GM23338 (cell line): Measurements from ENCODE around the gene UBE3B. TPM values are rescaled to one million over a fixed set of nuclear protein-coding genes. Genes with fewer than 3 reads are reported as not detected.

ENCODE experiments used
- ATAC-seq: fragments of 200-7000 bp; cut with Tn5 transposase; 3 replicates; pipeline ENCODE4 v1.9.1; 2020
- DNase-seq: peaks from one replicate; pipeline ENCODE4 v3.0.0-alpha.2; 2015; ENCODE audit warnings: low spot score
- H2AFZ ChIP-seq: fragments of 200-600 bp; sonication (generic); 2 replicates; pipeline ENCODE4 v1.8.0; 2016; ENCODE audit warnings: antibody characterized with exemption, mild to moderate bottlenecking, moderate library complexity
- H3F3A ChIP-seq: fragments of 200-600 bp; sonication (generic); replicated peaks from 2 replicates; pipeline ENCODE4 v1.8.0; 2017; ENCODE audit warnings: antibody characterized with exemption, mixed run types, low read depth
- H3K27ac ChIP-seq: fragments of 200-600 bp; sonication (generic); 2 replicates; pipeline ENCODE4 v1.6.1; 2016; ENCODE audit warnings: low read depth
- H3K27me3 ChIP-seq: fragments of 200-600 bp; sonication (generic); 2 replicates; pipeline ENCODE4 v1.8.0; 2016; ENCODE audit warnings: mild to moderate bottlenecking, mixed run types, moderate library complexity; ENCODE audit not compliant: insufficient read depth
- H3K36me3 ChIP-seq: fragments of 200-600 bp; sonication (generic); 2 replicates; pipeline ENCODE4 v1.8.0; 2016; ENCODE audit warnings: mild to moderate bottlenecking; ENCODE audit not compliant: insufficient read depth
- H3K4me1 ChIP-seq: fragments of 200-600 bp; sonication (generic); 2 replicates; pipeline ENCODE4 v1.8.0; 2016; ENCODE audit warnings: mild to moderate bottlenecking, moderate library complexity; ENCODE audit not compliant: insufficient read depth
- H3K4me2 ChIP-seq: fragments of 200-600 bp; sonication (generic); 2 replicates; pipeline ENCODE4 v1.7.1; 2017; ENCODE audit warnings: mixed run types
- H3K4me3 ChIP-seq: fragments of 200-600 bp; sonication (generic); 2 replicates; pipeline ENCODE4 v1.6.1; 2016; ENCODE audit warnings: mixed run types
- H3K79me2 ChIP-seq: fragments of 200-600 bp; sonication (generic); replicated peaks from 2 replicates; pipeline ENCODE4 v1.8.0; 2017; ENCODE audit warnings: mild to moderate bottlenecking; ENCODE audit not compliant: insufficient read depth
- H3K9me2 ChIP-seq: fragments of 200-600 bp; sonication (generic); 2 replicates; pipeline ENCODE4 v1.8.0; 2017; ENCODE audit not compliant: insufficient read depth
- H4K20me1 ChIP-seq: fragments of 200-600 bp; sonication (generic); replicated peaks from 2 replicates; pipeline ENCODE4 v1.8.0; 2017; ENCODE audit warnings: mild to moderate bottlenecking; ENCODE audit not compliant: insufficient read depth
- H3K27ac Mint-ChIP-seq: 2 replicates; pipeline ENCODE4 v1.8.0; 2020; ENCODE audit warnings: inconsistent platforms, mild to moderate bottlenecking, moderate library complexity, mixed read lengths
- H3K27me3 Mint-ChIP-seq: 3 replicates; pipeline ENCODE4 v1.8.0; 2022; ENCODE audit warnings: low read depth, mild to moderate bottlenecking, moderate library complexity, mixed read lengths, inconsistent platforms; ENCODE audit not compliant: insufficient read depth, poor library complexity
- H3K36me3 Mint-ChIP-seq: 3 replicates; pipeline ENCODE4 v1.8.0; 2021; ENCODE audit warnings: low read depth, mild to moderate bottlenecking, inconsistent platforms, moderate library complexity, mixed read lengths
- H3K4me1 Mint-ChIP-seq: 3 replicates; pipeline ENCODE4 v1.8.0; 2020; ENCODE audit warnings: mild to moderate bottlenecking, inconsistent platforms, mixed read lengths
- H3K4me3 Mint-ChIP-seq: 3 replicates; pipeline ENCODE4 v1.8.0; 2021; ENCODE audit warnings: moderate library complexity, mild to moderate bottlenecking, inconsistent platforms, mixed read lengths
- H3K9me3 Mint-ChIP-seq: 3 replicates; pipeline ENCODE4 v1.8.0; 2020; ENCODE audit warnings: moderate library complexity, mild to moderate bottlenecking, inconsistent platforms, mixed read lengths
- CREB1 ChIP-seq: fragments of 250-450 bp; sonication (Bioruptor Pico); IDR thresholded peaks from 2 replicates; pipeline ENCODE4 v1.5.0; 2020; ENCODE audit warnings: low read depth, mild to moderate bottlenecking, moderate library complexity
- CTCF ChIP-seq, 2 experiments: fragments of 200-600 bp in 1 of 2; sonication (generic) in 1 of 2; conservative IDR thresholded peaks; 2 replicates each; pipeline versions ENCODE4 v1.5.1 to v1.6.1; 2016 to 2017; ENCODE audit warnings: antibody characterized with exemption in 2 of 2, low read depth in 2 of 2, mild to moderate bottlenecking in 2 of 2, moderate library complexity in 1 of 2
- EZH2 ChIP-seq: fragments of 200-600 bp; sonication (generic); IDR thresholded peaks from one replicate; pipeline ENCODE4 v1.8.0; 2017; ENCODE audit warnings: antibody characterized with exemption, mild to moderate bottlenecking, low read depth; ENCODE audit not compliant: unreplicated experiment
- EZH2phosphoT487 ChIP-seq: fragments of 200-600 bp; sonication (generic); IDR thresholded peaks from one replicate; pipeline ENCODE4 v1.8.1; 2018; ENCODE audit warnings: antibody characterized with exemption; ENCODE audit not compliant: unreplicated experiment
- STAT1 ChIP-seq: IDR thresholded peaks from one replicate; pipeline ENCODE4 v1.6.1; 2016; ENCODE audit warnings: antibody characterized with exemption; ENCODE audit not compliant: unreplicated experiment
- ZNF114 ChIP-seq: fragments of 250-450 bp; sonication (Bioruptor Pico); IDR thresholded peaks from 2 replicates; pipeline ENCODE4 v1.5.0; 2020; ENCODE audit warnings: mild to moderate bottlenecking, moderate library complexity
- polyA plus RNA-seq: library from polyadenylated mRNA; unstranded; fragments of >200 nt; fragmentation: Nextera tagmentation; extraction: Ambion mirVana; gene quantifications from 2 replicates; pipeline ENCODE4 v1.2.1, GENCODE V29; 2016
- total RNA-seq: library from RNA; depleted of rRNA; stranded (reverse); fragments of >200 nt; shearing (Covaris generic); gene quantifications from 2 replicates; pipeline ENCODE4 v1.2.3, GENCODE V29; 2014
- TF ChIP-seq, protein P1 (sequence below): fragments of 250-450 bp; sonication (Bioruptor Pico); IDR thresholded peaks from 2 replicates; pipeline ENCODE4 v1.5.0; 2020; ENCODE audit warnings: mild to moderate bottlenecking, moderate library complexity

Gene UBE3B
- total and polyA plus RNA-seq, 2 experiments from 2014 or later, result 20.8 TPM

GRCh38 chr12:109549613-109550270 lies 72.3 kb downstream of the UBE3B start (continued):
- TF ChIP-seq, protein P1, sequence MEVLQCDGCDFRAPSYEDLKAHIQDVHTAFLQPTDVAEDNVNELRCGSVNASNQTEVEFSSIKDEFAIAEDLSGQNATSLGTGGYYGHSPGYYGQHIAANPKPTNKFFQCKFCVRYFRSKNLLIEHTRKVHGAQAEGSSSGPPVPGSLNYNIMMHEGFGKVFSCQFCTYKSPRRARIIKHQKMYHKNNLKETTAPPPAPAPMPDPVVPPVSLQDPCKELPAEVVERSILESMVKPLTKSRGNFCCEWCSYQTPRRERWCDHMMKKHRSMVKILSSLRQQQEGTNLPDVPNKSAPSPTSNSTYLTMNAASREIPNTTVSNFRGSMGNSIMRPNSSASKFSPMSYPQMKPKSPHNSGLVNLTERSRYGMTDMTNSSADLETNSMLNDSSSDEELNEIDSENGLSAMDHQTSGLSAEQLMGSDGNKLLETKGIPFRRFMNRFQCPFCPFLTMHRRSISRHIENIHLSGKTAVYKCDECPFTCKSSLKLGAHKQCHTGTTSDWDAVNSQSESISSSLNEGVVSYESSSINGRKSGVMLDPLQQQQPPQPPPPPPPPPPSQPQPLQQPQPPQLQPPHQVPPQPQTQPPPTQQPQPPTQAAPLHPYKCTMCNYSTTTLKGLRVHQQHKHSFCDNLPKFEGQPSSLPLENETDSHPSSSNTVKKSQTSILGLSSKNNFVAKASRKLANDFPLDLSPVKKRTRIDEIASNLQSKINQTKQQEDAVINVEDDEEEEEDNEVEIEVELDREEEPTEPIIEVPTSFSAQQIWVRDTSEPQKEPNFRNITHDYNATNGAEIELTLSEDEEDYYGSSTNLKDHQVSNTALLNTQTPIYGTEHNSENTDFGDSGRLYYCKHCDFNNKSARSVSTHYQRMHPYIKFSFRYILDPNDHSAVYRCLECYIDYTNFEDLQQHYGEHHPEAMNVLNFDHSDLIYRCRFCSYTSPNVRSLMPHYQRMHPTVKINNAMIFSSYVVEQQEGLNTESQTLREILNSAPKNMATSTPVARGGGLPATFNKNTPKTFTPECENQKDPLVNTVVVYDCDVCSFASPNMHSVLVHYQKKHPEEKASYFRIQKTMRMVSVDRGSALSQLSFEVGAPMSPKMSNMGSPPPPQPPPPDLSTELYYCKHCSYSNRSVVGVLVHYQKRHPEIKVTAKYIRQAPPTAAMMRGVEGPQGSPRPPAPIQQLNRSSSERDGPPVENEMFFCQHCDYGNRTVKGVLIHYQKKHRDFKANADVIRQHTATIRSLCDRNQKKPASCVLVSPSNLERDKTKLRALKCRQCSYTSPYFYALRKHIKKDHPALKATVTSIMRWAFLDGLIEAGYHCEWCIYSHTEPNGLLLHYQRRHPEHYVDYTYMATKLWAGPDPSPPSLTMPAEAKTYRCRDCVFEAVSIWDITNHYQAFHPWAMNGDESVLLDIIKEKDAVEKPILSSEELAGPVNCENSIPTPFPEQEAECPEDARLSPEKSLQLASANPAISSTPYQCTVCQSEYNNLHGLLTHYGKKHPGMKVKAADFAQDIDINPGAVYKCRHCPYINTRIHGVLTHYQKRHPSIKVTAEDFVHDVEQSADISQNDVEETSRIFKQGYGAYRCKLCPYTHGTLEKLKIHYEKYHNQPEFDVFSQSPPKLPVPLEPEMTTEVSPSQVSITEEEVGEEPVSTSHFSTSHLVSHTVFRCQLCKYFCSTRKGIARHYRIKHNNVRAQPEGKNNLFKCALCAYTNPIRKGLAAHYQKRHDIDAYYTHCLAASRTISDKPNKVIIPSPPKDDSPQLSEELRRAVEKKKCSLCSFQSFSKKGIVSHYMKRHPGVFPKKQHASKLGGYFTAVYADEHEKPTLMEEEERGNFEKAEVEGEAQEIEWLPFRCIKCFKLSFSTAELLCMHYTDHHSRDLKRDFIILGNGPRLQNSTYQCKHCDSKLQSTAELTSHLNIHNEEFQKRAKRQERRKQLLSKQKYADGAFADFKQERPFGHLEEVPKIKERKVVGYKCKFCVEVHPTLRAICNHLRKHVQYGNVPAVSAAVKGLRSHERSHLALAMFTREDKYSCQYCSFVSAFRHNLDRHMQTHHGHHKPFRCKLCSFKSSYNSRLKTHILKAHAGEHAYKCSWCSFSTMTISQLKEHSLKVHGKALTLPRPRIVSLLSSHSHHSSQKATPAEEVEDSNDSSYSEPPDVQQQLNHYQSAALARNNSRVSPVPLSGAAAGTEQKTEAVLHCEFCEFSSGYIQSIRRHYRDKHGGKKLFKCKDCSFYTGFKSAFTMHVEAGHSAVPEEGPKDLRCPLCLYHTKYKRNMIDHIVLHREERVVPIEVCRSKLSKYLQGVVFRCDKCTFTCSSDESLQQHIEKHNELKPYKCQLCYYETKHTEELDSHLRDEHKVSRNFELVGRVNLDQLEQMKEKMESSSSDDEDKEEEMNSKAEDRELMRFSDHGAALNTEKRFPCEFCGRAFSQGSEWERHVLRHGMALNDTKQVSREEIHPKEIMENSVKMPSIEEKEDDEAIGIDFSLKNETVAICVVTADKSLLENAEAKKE (CRISPR knock-in tag), result no peak
- TF ChIP-seq EZH2, result no peak
- no peak for TF ChIP-seq EZH2phosphoT487
- TF ChIP-seq STAT1, result no peak
- TF ChIP-seq CREB1 (CRISPR knock-in tag), result no peak

DNA sequence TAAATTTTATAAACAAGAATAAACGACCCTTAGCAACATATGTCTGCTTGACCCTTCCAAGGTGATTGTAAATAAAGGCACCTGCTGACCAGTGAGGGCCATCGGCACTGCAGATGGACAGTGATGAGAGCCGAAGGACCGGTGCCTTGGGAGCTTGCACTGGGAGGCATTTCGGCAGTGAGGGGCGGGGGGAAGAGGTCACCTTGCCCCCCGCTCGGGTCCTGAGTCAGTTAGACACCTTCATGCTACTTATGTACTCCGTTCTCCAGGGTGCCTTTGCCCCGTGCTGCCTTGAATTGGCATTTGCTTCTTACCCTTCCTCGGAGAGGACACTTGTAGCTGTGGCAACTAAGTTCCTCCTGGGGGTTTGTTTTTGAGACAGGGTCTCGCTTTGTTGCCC lies 72.8 kb downstream of the UBE3B start:
- Histone ChIP-seq H4K20me1 (no peaks in the 10 kb centered on the region), H3K27ac (no peak overlapping the region), H3K36me3 (no peaks in the 10 kb centered on the region), H2AFZ (no peak overlapping the region), H3K4me1 (no peaks in the 10 kb centered on the region), H3K27me3 (no peaks in the 10 kb centered on the region), H3K79me2 (no peaks in the 10 kb centered on the region), H3K4me2 (no peak overlapping the region), H3K9me2 (no peaks in the 10 kb centered on the region), H3F3A (no peaks in the 10 kb centered on the region), H3K4me3 (no peak overlapping the region)
- DNase-seq (no peak), ATAC-seq (no peak)
- Mint-ChIP-seq H3K4me1 (no peaks in the 10 kb centered on the region; the same call in 2 of the 3 replicates), H3K27ac (no peak overlapping the region), H3K36me3 (no peaks in the 10 kb centered on the region), H3K4me3 (no peak overlapping the region), H3K27me3 (peaks cover 7% of the 10 kb centered on the region), H3K9me3 (no peaks in the 10 kb centered on the region)
- no peak for TF ChIP-seq CTCF (conservative IDR thresholded peaks at IDR 0.05; ENCODE audit: low read depth in 2 of 2)
- TF ChIP-seq EZH2, result no peak
- no peak for TF ChIP-seq ZNF114 (CRISPR knock-in tag)
- no peak for TF ChIP-seq EZH2phosphoT487
- TF ChIP-seq, protein P1 (CRISPR knock-in tag), result no peak
